Kidney epithelial cell (primary cell): ENCODE measurements around the gene RSBN1L. TPM values are rescaled to one million over a fixed set of nuclear protein-coding genes. Genes with fewer than 3 reads are reported as not detected.
"Not testable (repeated sequence)": the region's sequence is repeated elsewhere in the genome, so short reads cannot be mapped to it uniquely, and the experiment has no call there.

Experiments
- DNase-seq: peaks from one replicate; pipeline ENCODE4 v3.0.0-alpha.2; 2010; ENCODE audit warnings: low read depth
- H3K27me3 ChIP-seq: 2 replicates; pipeline ENCODE4 v1.6.0; 2011; ENCODE audit warnings: low read length; ENCODE audit not compliant: control insufficient read depth, insufficient read depth
- H3K36me3 ChIP-seq: 2 replicates; pipeline ENCODE4 v1.5.1; 2011; ENCODE audit warnings: low read length; ENCODE audit not compliant: control insufficient read depth, insufficient read depth
- H3K4me3 ChIP-seq: 2 replicates; pipeline ENCODE4 v1.5.1; 2011; ENCODE audit warnings: low read depth, mild to moderate bottlenecking, control low read depth, low read length
- total RNA-seq: library from RNA; depleted of rRNA; stranded (reverse); fragments of >200 nt; gene quantifications from 2 replicates; pipeline ENCODE4 v1.2.3, GENCODE V29; 2015
- TF ChIP-seq, protein P1 (sequence below): IDR thresholded peaks from 2 replicates; pipeline ENCODE4 v1.5.1; 2011; ENCODE audit warnings: mild to moderate bottlenecking, moderate library complexity, low read length, control low read depth, inconsistent platforms; ENCODE audit not compliant: insufficient read depth, poor library complexity, severe bottlenecking

Gene RSBN1L
- total RNA-seq, 1 donor from 2014 or later = 8.7 TPM

- no peaks in the 10 kb centered on the region for H3K36me3 ChIP-seq
- no peak overlapping the region for H3K4me3 ChIP-seq
- no peaks in the 10 kb centered on the region for H3K27me3 ChIP-seq
- DNase-seq = no peak
- TF ChIP-seq, protein P1, sequence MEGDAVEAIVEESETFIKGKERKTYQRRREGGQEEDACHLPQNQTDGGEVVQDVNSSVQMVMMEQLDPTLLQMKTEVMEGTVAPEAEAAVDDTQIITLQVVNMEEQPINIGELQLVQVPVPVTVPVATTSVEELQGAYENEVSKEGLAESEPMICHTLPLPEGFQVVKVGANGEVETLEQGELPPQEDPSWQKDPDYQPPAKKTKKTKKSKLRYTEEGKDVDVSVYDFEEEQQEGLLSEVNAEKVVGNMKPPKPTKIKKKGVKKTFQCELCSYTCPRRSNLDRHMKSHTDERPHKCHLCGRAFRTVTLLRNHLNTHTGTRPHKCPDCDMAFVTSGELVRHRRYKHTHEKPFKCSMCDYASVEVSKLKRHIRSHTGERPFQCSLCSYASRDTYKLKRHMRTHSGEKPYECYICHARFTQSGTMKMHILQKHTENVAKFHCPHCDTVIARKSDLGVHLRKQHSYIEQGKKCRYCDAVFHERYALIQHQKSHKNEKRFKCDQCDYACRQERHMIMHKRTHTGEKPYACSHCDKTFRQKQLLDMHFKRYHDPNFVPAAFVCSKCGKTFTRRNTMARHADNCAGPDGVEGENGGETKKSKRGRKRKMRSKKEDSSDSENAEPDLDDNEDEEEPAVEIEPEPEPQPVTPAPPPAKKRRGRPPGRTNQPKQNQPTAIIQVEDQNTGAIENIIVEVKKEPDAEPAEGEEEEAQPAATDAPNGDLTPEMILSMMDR = no peak
Measured at GRCh38 chr7:77699056-77699455, 2.8 kb downstream of the RSBN1L start.

DNA sequence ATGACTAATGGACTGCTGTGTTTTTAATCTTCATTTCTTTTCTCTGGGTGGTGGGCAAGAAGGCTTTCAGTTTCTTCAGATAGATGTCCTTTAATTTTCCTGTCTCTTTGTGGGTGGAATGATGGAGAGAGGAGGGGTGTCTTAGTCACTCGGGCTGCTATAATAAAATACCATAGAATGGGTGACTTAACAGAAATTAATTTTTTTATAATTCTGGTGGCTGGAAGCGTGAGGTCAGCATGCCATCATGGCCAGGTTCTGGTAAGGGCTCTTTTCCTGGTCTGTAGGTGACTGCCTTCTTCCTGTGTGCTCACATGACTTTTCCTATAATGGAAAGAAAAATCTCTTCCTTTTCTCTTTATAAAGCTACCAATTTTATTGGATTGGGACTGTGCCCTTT is 6.3 kb downstream of the RSBN1L start:
- Histone ChIP-seq H3K36me3 (no peaks in the 10 kb centered on the region), H3K4me3 (no peak overlapping the region), H3K27me3 (no peaks in the 10 kb centered on the region)
- TF ChIP-seq, protein P1 = no peak
- no peak for DNase-seq

DNA sequence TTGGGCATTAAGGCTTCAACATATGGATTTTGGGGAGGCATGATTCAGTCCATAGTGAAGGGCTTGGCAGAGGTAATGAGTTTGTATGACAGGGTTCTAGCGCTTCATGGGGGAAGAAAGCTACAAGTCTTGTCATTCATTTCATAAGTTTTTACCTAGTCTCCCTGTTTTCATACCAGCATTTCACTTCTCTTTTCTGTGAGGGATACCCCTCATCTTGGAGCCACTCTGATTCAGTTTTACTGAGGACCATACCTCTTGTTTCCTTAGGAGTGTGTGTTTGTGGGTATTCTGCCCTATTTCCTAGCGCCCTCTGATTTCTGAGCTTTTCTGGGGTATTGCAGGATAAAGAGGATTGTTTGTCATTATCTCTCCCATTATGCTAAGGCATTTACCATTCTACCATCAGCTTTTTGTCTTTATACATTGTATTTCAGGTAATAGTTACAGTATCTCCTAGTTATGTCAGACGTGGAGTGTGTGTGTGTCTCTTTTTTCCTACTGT is 6.8 kb downstream of the RSBN1L start:
- no peak for DNase-seq
- no peaks in the 10 kb centered on the region for H3K27me3 ChIP-seq
- H3K36me3 ChIP-seq = no peaks in the 10 kb centered on the region
- TF ChIP-seq, protein P1 = no peak
- H3K4me3 ChIP-seq = no peak overlapping the region

DNA sequence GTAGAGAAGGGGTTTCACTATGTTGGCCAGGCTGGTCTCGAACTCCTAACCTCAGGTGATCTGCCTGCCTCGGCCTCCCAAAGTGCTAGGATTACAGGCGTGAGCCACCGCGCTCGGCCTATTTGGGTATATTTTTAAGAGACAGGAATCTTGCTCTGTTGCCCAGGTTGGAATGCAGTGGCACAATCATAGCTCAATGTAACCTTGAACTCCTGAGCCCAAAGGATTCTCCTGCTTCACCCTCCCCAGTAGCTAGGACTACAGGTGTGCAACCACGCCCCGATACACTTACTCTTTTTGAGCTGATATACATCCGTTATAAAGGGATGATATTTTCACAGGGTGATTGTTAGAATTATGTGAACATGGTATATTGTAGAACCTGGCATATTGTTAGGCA is 7.4 kb downstream of the RSBN1L start:
- not testable (repeated sequence) for H3K4me3 ChIP-seq

DNA sequence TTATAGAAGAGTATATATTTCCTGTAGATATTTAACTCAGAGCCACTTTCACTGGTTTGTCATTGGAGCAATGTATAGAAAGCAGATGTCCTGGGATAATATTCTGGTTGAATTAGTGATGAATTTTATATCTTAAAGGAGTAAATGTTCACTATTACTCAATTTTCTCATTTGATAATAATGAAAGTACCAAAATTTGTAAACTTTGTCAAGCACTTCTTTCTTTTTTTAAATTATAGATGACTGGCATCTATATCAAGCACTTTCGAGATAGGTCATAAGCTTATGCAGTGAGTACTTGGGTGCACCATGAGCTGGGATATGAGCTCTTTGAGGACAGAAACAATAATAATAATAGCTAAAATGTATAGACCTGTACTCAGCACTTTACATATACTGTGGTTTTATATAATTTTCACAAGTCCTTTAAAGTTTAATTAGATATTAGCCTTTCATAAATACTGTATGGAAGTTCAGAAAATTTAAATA is 11.3 kb downstream of the RSBN1L start:
- H3K27me3 ChIP-seq = no peaks in the 10 kb centered on the region
- no peak overlapping the region for H3K4me3 ChIP-seq
- no peak for DNase-seq
- no peaks in the 10 kb centered on the region for H3K36me3 ChIP-seq
- TF ChIP-seq, protein P1 = no peak

More for the DNA sequence above, 7.4 kb downstream of the RSBN1L start:
- not testable (repeated sequence) for H3K36me3 ChIP-seq, H3K27me3 ChIP-seq, DNase-seq

DNA sequence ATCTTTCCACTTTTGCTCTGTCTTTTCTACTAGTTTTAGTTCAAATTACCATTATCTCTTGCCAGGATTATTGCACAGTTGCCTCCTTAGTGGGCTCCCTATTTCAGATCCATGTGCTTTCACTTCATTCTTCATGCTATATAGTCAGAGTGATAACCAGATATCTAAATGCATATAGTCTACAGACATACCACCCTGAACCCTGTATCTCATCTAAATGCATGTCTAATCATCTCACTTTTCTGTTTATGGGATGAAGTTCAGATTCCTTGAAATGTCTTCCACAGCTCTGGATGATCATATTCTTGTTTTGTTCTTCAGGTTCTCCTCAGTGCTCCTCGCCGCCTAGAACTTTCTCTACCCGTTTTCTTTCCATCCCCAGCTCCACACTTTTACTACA is 13.8 kb downstream of the RSBN1L start:
- no peaks in the 10 kb centered on the region for H3K27me3 ChIP-seq
- no peak for DNase-seq
- TF ChIP-seq, protein P1 = no peak
- H3K36me3 ChIP-seq = no peaks in the 10 kb centered on the region
- H3K4me3 ChIP-seq = no peak overlapping the region
